Neural cell (in vitro differentiated cells): ENCODE results near the gene TMEM220. TPM values are rescaled to one million over a fixed set of nuclear protein-coding genes. Genes with fewer than 3 reads are reported as not detected.
"Not testable (repeated sequence)": the region's sequence is repeated elsewhere in the genome, so short reads cannot be mapped to it uniquely, and the experiment has no call there.

Experiments
- H2AFZ ChIP-seq: fragments of 200-600, 300-800 bp; sonication (generic), shearing (Covaris generic); 2 replicates; pipeline ENCODE4 v1.6.0; 2014; ENCODE audit warnings: low read depth, mild to moderate bottlenecking, antibody characterized with exemption, low read length, moderate library complexity
- H3F3A ChIP-seq: fragments of 200-600 bp; shearing (Covaris generic); 2 replicates; pipeline ENCODE4 v1.6.1; 2016; ENCODE audit warnings: mild to moderate bottlenecking, moderate library complexity, mixed read lengths, antibody characterized with exemption, low read length; ENCODE audit not compliant: insufficient read depth, poor library complexity, severe bottlenecking
- H3K27ac ChIP-seq: fragments of 200-600, 300-800 bp; sonication (generic), shearing (Covaris generic); 2 replicates; pipeline ENCODE4 v1.5.1; 2014; ENCODE audit warnings: mild to moderate bottlenecking, low read length, moderate library complexity
- H3K27me3 ChIP-seq: fragments of 300-800, 200-600 bp; sonication (generic), shearing (Covaris generic); 2 replicates; pipeline ENCODE4 v1.6.0; 2014; ENCODE audit warnings: mild to moderate bottlenecking, low read depth, low read length, moderate library complexity; ENCODE audit not compliant: insufficient read depth
- H3K36me3 ChIP-seq: fragments of 300-800, 200-600 bp; sonication (generic), shearing (Covaris generic); 2 replicates; pipeline ENCODE4 v1.5.1; 2014; ENCODE audit warnings: mild to moderate bottlenecking, antibody characterized with exemption, low read length, moderate library complexity; ENCODE audit not compliant: insufficient read depth
- H3K4me2 ChIP-seq: fragments of 300-800, 200-600 bp; sonication (generic), shearing (Covaris generic); 2 replicates; pipeline ENCODE4 v1.6.0; 2014; ENCODE audit warnings: mild to moderate bottlenecking, low read length
- H3K4me3 ChIP-seq: fragments of 300-800, 200-600 bp; sonication (generic), shearing (Covaris generic); 2 replicates; pipeline ENCODE4 v1.5.1; 2014; ENCODE audit warnings: mild to moderate bottlenecking, low read length, moderate library complexity
- H3K79me2 ChIP-seq: fragments of 200-600 bp; shearing (Covaris generic); replicated peaks from 2 replicates; pipeline ENCODE4 v1.6.0; 2014; ENCODE audit warnings: mild to moderate bottlenecking, low read length, moderate library complexity; ENCODE audit not compliant: insufficient read depth
- H3K9ac ChIP-seq: fragments of 300-800, 200-600 bp; sonication (generic), shearing (Covaris generic); 2 replicates; pipeline ENCODE4 v1.6.1; 2016; ENCODE audit warnings: mild to moderate bottlenecking, low read length, mixed read lengths
- H3K9me2 ChIP-seq: fragments of 200-600 bp; shearing (Covaris generic); 2 replicates; pipeline ENCODE4 v1.6.1; 2016; ENCODE audit warnings: mild to moderate bottlenecking, low read length, mixed read lengths; ENCODE audit not compliant: insufficient read depth
- H3K9me3 ChIP-seq: fragments of 200-600, 300-800 bp; sonication (generic), shearing (Covaris generic); 2 replicates; pipeline ENCODE4 v1.6.1; 2016; ENCODE audit warnings: mild to moderate bottlenecking, mixed run types, low read length, moderate library complexity, mixed read lengths
- H4K20me1 ChIP-seq: fragments of 200-600 bp; shearing (Covaris generic); 2 replicates; pipeline ENCODE4 v1.6.1; 2016; ENCODE audit warnings: mild to moderate bottlenecking, mixed run types; ENCODE audit not compliant: insufficient read depth
- EP300 ChIP-seq: fragments of 450-650 bp; conservative IDR thresholded peaks from 2 replicates; pipeline ENCODE4 v1.6.1; 2014; ENCODE audit warnings: antibody characterized with exemption, mild to moderate bottlenecking, moderate library complexity; ENCODE audit not compliant: poor library complexity, severe bottlenecking
- EZH2 ChIP-seq: fragments of 200-600, 300-800 bp; shearing (Covaris generic), sonication (generic); IDR thresholded peaks from 2 replicates; pipeline ENCODE4 v1.6.1; 2014; ENCODE audit warnings: antibody characterized with exemption, low read length, borderline replicate concordance, mild to moderate bottlenecking; ENCODE audit not compliant: insufficient read depth, poor library complexity, severe bottlenecking
- MXI1 ChIP-seq: fragments of 450-650 bp; conservative IDR thresholded peaks from 2 replicates; pipeline ENCODE4 v1.6.1; 2014; ENCODE audit warnings: antibody characterized with exemption, mild to moderate bottlenecking; ENCODE audit not compliant: poor library complexity, severe bottlenecking
- POLR2AphosphoS5 ChIP-seq: IDR thresholded peaks from 2 replicates; pipeline ENCODE4 v1.6.1; 2012
- RAD21 ChIP-seq: fragments of 450-650 bp; conservative IDR thresholded peaks from 2 replicates; pipeline ENCODE4 v1.6.1; 2014; ENCODE audit warnings: antibody characterized with exemption, mild to moderate bottlenecking, moderate library complexity
- SMC3 ChIP-seq: fragments of 450-650 bp; conservative IDR thresholded peaks from 2 replicates; pipeline ENCODE4 v1.6.1; 2014; ENCODE audit warnings: antibody characterized with exemption, mild to moderate bottlenecking, moderate library complexity; ENCODE audit not compliant: poor library complexity
- TAF1 ChIP-seq: IDR thresholded peaks from 2 replicates; pipeline ENCODE4 v1.6.1; 2012; ENCODE audit warnings: low read depth
- polyA plus RNA-seq: library from polyadenylated mRNA; depleted of rRNA; stranded (reverse); fragments of >200 nt; gene quantifications from 2 replicates; pipeline ENCODE4 v1.2.3, GENCODE V29; 2014
- TF ChIP-seq, protein P1 (sequence below): IDR thresholded peaks from 2 replicates; pipeline ENCODE4 v1.6.1; 2012; ENCODE audit warnings: borderline replicate concordance
- TF ChIP-seq, protein P2 (sequence below): fragments of 450-650 bp; IDR thresholded peaks from 2 replicates; pipeline ENCODE4 v1.5.1; 2014; ENCODE audit warnings: antibody characterized with exemption, mild to moderate bottlenecking, moderate library complexity; ENCODE audit not compliant: poor library complexity, severe bottlenecking

Gene TMEM220
- polyA plus RNA-seq, 1 donor from 2014 or later, result not detected

GRCh38 chr17:10735251-10735650, 5.4 kb upstream of the TMEM220 start:
- Histone ChIP-seq H2AFZ (no peak overlapping the region), H3K9me3 (no peaks in the 10 kb centered on the region), H3K27me3 (no peaks in the 10 kb centered on the region), H4K20me1 (no peaks in the 10 kb centered on the region), H3K9me2 (no peaks in the 10 kb centered on the region), H3K4me3 (no peak overlapping the region), H3K9ac (no peak overlapping the region), H3F3A (no peaks in the 10 kb centered on the region), H3K36me3 (no peaks in the 10 kb centered on the region), H3K4me2 (no peak overlapping the region), H3K27ac (no peak overlapping the region), H3K79me2 (no peaks in the 10 kb centered on the region)
- TF ChIP-seq SMC3 (no peak), TAF1 (no peak), POLR2AphosphoS5 (no peak), RAD21 (no peak), EP300 (no peak), MXI1 (no peak), EZH2 (no peak)
- TF ChIP-seq, protein P1, sequence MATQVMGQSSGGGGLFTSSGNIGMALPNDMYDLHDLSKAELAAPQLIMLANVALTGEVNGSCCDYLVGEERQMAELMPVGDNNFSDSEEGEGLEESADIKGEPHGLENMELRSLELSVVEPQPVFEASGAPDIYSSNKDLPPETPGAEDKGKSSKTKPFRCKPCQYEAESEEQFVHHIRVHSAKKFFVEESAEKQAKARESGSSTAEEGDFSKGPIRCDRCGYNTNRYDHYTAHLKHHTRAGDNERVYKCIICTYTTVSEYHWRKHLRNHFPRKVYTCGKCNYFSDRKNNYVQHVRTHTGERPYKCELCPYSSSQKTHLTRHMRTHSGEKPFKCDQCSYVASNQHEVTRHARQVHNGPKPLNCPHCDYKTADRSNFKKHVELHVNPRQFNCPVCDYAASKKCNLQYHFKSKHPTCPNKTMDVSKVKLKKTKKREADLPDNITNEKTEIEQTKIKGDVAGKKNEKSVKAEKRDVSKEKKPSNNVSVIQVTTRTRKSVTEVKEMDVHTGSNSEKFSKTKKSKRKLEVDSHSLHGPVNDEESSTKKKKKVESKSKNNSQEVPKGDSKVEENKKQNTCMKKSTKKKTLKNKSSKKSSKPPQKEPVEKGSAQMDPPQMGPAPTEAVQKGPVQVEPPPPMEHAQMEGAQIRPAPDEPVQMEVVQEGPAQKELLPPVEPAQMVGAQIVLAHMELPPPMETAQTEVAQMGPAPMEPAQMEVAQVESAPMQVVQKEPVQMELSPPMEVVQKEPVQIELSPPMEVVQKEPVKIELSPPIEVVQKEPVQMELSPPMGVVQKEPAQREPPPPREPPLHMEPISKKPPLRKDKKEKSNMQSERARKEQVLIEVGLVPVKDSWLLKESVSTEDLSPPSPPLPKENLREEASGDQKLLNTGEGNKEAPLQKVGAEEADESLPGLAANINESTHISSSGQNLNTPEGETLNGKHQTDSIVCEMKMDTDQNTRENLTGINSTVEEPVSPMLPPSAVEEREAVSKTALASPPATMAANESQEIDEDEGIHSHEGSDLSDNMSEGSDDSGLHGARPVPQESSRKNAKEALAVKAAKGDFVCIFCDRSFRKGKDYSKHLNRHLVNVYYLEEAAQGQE, result no peak
- TF ChIP-seq, protein P2, sequence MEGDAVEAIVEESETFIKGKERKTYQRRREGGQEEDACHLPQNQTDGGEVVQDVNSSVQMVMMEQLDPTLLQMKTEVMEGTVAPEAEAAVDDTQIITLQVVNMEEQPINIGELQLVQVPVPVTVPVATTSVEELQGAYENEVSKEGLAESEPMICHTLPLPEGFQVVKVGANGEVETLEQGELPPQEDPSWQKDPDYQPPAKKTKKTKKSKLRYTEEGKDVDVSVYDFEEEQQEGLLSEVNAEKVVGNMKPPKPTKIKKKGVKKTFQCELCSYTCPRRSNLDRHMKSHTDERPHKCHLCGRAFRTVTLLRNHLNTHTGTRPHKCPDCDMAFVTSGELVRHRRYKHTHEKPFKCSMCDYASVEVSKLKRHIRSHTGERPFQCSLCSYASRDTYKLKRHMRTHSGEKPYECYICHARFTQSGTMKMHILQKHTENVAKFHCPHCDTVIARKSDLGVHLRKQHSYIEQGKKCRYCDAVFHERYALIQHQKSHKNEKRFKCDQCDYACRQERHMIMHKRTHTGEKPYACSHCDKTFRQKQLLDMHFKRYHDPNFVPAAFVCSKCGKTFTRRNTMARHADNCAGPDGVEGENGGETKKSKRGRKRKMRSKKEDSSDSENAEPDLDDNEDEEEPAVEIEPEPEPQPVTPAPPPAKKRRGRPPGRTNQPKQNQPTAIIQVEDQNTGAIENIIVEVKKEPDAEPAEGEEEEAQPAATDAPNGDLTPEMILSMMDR, result no peak

DNA sequence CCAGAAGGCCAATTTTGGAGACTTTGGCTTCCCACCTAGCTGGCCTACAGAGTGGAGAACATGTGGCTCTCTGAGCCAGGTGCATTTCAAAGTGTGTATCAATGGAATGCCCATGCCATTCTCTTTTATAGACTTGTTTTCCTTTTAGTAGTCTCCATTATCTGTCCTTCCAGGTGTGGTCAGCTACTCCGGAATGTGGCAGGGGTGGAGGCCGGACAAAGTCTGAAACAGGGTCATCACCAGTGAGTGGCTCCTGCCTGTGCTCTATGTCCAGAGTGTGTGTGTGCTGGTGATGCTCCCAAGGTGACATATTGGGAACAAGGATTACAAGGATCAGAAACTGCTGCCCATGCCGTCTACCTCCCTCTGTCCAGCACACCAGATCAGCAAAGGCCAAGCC, 3.8 kb upstream of the TMEM220 start:
- H3K4me3 ChIP-seq, result no peak overlapping the region
- H3K79me2 ChIP-seq, result no peaks in the 10 kb centered on the region
- H3K4me2 ChIP-seq, result no peak overlapping the region
- H3K36me3 ChIP-seq, result no peaks in the 10 kb centered on the region
- TF ChIP-seq EP300 (no peak), EZH2 (no peak), RAD21 (no peak), SMC3 (no peak), POLR2AphosphoS5 (no peak), MXI1 (no peak), TAF1 (no peak)
- TF ChIP-seq, protein P2, result no peak
- TF ChIP-seq, protein P1, result no peak
- H3K27me3 ChIP-seq, result peaks cover 10% of the 10 kb centered on the region
- no peaks in the 10 kb centered on the region for H4K20me1 ChIP-seq
- H3F3A ChIP-seq, result no peaks in the 10 kb centered on the region
- no peaks in the 10 kb centered on the region for H3K9me3 ChIP-seq
- no peak overlapping the region for H2AFZ ChIP-seq
- no peaks in the 10 kb centered on the region for H3K9me2 ChIP-seq
- no peak overlapping the region for H3K9ac ChIP-seq
- H3K27ac ChIP-seq, result no peak overlapping the region

GRCh38 chr17:10732121-10732520, 2.3 kb upstream of the TMEM220 start:
- not testable (repeated sequence) for H3K9me2 ChIP-seq, H3F3A ChIP-seq, H3K4me2 ChIP-seq, H3K9me3 ChIP-seq, H3K79me2 ChIP-seq, H4K20me1 ChIP-seq, H3K9ac ChIP-seq, H3K27ac ChIP-seq, H3K4me3 ChIP-seq, H2AFZ ChIP-seq, H3K36me3 ChIP-seq
- peaks cover 10% of the 10 kb centered on the region for H3K27me3 ChIP-seq
